Skeletal muscle tissue (tissue), 4 donors: ENCODE results near the gene NECAB3. TPM values are rescaled to one million over a fixed set of nuclear protein-coding genes. Genes with fewer than 3 reads are reported as not detected.

Source experiments
- H3K27ac ChIP-seq: one replicate; pipeline ENCODE4 v1.7.0; 2013; ENCODE audit warnings: mild to moderate bottlenecking, low read depth, low read length, inconsistent platforms
- H3K27me3 ChIP-seq, 3 donors: one replicate each; pipeline ENCODE4 v1.7.0; 2013; ENCODE audit warnings: low read length in 3 of 3; ENCODE audit not compliant: control insufficient read depth in 3 of 3, insufficient read depth in 3 of 3
- H3K36me3 ChIP-seq, 3 donors: one replicate each; pipeline ENCODE4 v1.7.0; 2013; ENCODE audit warnings: low read length in 3 of 3; ENCODE audit not compliant: control insufficient read depth in 3 of 3, insufficient read depth in 3 of 3
- H3K4me1 ChIP-seq, 3 donors: one replicate each; pipeline ENCODE4 v1.7.0; 2013; ENCODE audit warnings: low read length in 3 of 3, mild to moderate bottlenecking in 3 of 3; ENCODE audit not compliant: control insufficient read depth in 3 of 3, insufficient read depth in 3 of 3
- H3K4me3 ChIP-seq, 3 donors: one replicate each; pipeline ENCODE4 v1.7.0; 2013; ENCODE audit warnings: low read length in 3 of 3
- H3K9ac ChIP-seq, 3 donors: one replicate each; pipeline ENCODE4 v1.7.0; 2013; ENCODE audit warnings: low read length in 3 of 3, mild to moderate bottlenecking in 3 of 3, moderate library complexity in 2 of 3, low read depth in 1 of 3
- H3K9me3 ChIP-seq, 3 donors: one replicate each; pipeline ENCODE4 v1.7.0; 2013; ENCODE audit warnings: low read length in 3 of 3; ENCODE audit not compliant: control insufficient read depth in 3 of 3
- total RNA-seq: library from RNA; depleted of rRNA; stranded (reverse); fragments of >200 nt; gene quantifications from one replicate; pipeline ENCODE4 v1.2.3, GENCODE V29; 2014
- donor health status: Osteomylitis.

The NECAB3 gene
- total RNA-seq, 1 donor from 2014 or later = 32.4 TPM

GRCh38 chr20:33664762-33665144 is 9.5 kb downstream of the NECAB3 start:
- peak overlapping the region in 1 of 3 donors; percentile 71 for H3K9ac ChIP-seq
- no peaks in the 10 kb centered on the region for H3K27me3 ChIP-seq
- H3K27ac ChIP-seq = no peak overlapping the region
- H3K36me3 ChIP-seq = peaks cover 22 to 25% (median 24%) of the 10 kb centered on the region in 3 donors
- H3K4me1 ChIP-seq = peaks cover 38 to 49% (median 40%) of the 10 kb centered on the region in 3 donors
- H3K4me3 ChIP-seq = no peak overlapping the region
- H3K9me3 ChIP-seq = no peaks in the 10 kb centered on the region

DNA sequence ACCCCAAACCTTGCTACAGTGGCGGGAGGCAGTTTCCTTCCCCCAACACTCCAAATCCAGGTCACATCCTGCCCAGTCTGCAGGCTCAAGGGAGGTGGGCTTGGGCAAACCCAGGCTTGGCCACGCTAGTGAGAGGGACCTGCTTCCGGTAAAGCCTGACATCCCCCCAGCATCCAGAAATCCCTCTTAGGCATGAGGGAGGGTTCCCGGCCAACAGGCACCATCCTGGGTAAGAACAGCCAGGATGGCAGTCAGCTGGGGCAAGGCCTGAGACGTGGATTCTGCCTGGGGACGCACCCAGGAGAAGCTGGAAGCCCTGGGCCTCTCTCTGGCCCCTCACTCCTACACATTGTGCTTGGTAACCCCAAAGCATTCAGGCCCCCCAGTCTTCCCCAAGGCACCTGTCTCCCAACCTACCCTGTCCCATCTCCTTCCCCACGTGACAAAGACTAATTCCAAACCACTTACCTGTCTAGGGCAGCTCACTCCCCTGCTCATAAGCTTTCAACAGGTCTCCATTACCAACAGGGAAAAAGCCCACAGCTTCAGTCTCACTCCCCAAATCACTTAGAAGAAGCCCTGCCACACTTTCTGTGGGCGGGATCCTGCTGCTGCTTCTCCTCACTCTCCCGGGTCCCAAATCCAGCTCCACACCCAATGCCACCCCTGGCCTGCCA is 10.0 kb downstream of the NECAB3 start:
- H3K4me1 ChIP-seq = peaks cover 38 to 49% (median 40%) of the 10 kb centered on the region in 3 donors
- no peaks in the 10 kb centered on the region for H3K9me3 ChIP-seq
- H3K27me3 ChIP-seq = no peaks in the 10 kb centered on the region
- H3K4me3 ChIP-seq = peak overlapping the region; percentile 75 to 81 (median 77)
- peaks cover 21 to 26% (median 24%) of the 10 kb centered on the region in 3 donors for H3K36me3 ChIP-seq
- peak overlapping the region; percentile 58 for H3K27ac ChIP-seq
- H3K9ac ChIP-seq = peak overlapping the region; percentile 71 to 89 (median 76)

- H3K36me3 ChIP-seq = peaks cover 21 to 24% (median 23%) of the 10 kb centered on the region in 3 donors
- H3K9ac ChIP-seq = peak overlapping the region; percentile 71 to 89 (median 76)
- peak overlapping the region; percentile 58 for H3K27ac ChIP-seq
- peaks cover 37 to 48% (median 40%) of the 10 kb centered on the region in 3 donors for H3K4me1 ChIP-seq
- no peaks in the 10 kb centered on the region for H3K9me3 ChIP-seq
- no peaks in the 10 kb centered on the region for H3K27me3 ChIP-seq
- H3K4me3 ChIP-seq = peak overlapping the region; percentile 75 to 81 (median 77)
Observed at GRCh38 chr20:33663161-33664084, 10.8 kb downstream of the NECAB3 start.

DNA sequence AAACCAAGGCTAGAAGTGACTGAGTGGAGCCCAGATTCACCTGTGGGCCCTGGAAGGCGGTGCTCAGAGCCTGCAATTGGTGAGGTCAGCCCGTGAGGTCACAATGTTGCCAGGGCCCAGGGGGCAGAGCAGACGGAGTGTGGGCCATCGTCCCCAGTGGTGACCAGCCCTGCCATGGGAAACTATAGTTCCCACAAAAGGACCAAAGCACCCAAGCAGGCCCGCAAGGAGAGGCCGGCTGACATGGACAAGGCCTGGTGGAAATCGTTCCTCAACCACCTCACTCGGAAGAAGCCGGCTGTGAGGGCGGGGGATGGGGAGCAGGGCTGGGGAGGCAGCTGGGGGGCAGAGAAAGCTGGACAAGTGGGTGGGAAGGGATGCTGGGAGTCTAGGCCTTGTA is 12.1 kb downstream of the NECAB3 start, which contains the start of gene C20orf144:
Gene C20orf144, plus strand, starts transcription at position 156 of the 400 bp plus-strand sequence. Its CDS starts 19 bp downstream, at position 175.
- Histone ChIP-seq H3K27me3 (no peaks in the 10 kb centered on the region), H3K27ac (peak within 1 kb of the TSS; percentile 58), H3K36me3 (peaks cover 30 to 35% (median 31%) of the 10 kb centered on the region in 3 donors), H3K4me1 (peaks cover 26 to 35% (median 27%) of the 10 kb centered on the region in 3 donors), H3K9ac (peak within 1 kb of the TSS; percentile 20 to 89 (median 71)), H3K9me3 (no peaks in the 10 kb centered on the region), H3K4me3 (peak within 1 kb of the TSS; percentile 75 to 81 (median 77))

- Histone ChIP-seq H3K4me1 (peaks cover 15 to 24% (median 18%) of the 10 kb centered on the region in 3 donors), H3K9me3 (no peaks in the 10 kb centered on the region), H3K9ac (no peak overlapping the region), H3K4me3 (no peak overlapping the region), H3K36me3 (peaks cover 35 to 38% (median 37%) of the 10 kb centered on the region in 3 donors), H3K27me3 (no peaks in the 10 kb centered on the region), H3K27ac (no peak overlapping the region)
Observed at GRCh38 chr20:33660685-33661058, 13.6 kb downstream of the NECAB3 start.

- Histone ChIP-seq H3K9ac (no peak overlapping the region), H3K36me3 (peaks cover 35 to 38% (median 37%) of the 10 kb centered on the region in 3 donors), H3K27me3 (no peaks in the 10 kb centered on the region)
Observed at GRCh38 chr20:33660035-33660684, 14.1 kb downstream of the NECAB3 start.

GRCh38 chr20:33659341-33660034 is 14.7 kb downstream of the NECAB3 start:
- Histone ChIP-seq H3K36me3 (peaks cover 35 to 38% (median 37%) of the 10 kb centered on the region in 3 donors), H3K4me3 (no peak overlapping the region)

More at GRCh38 chr20:33660035-33660684, 14.1 kb downstream of the NECAB3 start:
- Histone ChIP-seq H3K4me3 (no peak overlapping the region), H3K9me3 (no peaks in the 10 kb centered on the region), H3K4me1 (peaks cover 15 to 24% (median 18%) of the 10 kb centered on the region in 3 donors), H3K27ac (no peak overlapping the region)

DNA sequence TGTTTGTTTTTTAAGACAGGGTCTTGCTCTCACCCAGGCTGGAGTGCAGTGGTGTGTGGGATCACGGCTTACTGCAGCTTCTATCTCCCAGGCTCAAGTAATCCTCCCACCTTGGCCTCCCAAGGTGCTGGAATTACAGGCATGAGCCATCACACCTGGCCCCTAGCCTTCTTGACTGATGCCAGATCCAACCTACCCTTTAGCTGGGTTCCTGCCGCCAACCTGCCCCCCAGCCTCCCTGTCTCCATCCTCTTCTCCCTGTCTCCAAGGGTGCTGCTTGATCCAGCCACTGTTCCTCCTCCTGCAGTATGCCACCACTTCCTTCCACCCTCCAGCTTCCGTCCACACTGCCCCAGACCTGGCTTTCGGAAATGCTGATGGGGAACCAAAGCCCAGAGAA is 15.3 kb downstream of the NECAB3 start:
- H3K27ac ChIP-seq = no peak overlapping the region
- no peak overlapping the region for H3K9ac ChIP-seq
- H3K36me3 ChIP-seq = peaks cover 35 to 38% (median 37%) of the 10 kb centered on the region in 3 donors
- no peak overlapping the region for H3K4me3 ChIP-seq
- no peaks in the 10 kb centered on the region for H3K27me3 ChIP-seq
- H3K4me1 ChIP-seq = peaks cover 8 to 16% (median 12%) of the 10 kb centered on the region in 3 donors
- H3K9me3 ChIP-seq = no peaks in the 10 kb centered on the region

More at GRCh38 chr20:33659341-33660034, 14.7 kb downstream of the NECAB3 start:
- Histone ChIP-seq H3K9ac (no peak overlapping the region), H3K27ac (no peak overlapping the region), H3K4me1 (peaks cover 13 to 18% (median 15%) of the 10 kb centered on the region in 3 donors), H3K9me3 (no peaks in the 10 kb centered on the region), H3K27me3 (no peaks in the 10 kb centered on the region)

DNA sequence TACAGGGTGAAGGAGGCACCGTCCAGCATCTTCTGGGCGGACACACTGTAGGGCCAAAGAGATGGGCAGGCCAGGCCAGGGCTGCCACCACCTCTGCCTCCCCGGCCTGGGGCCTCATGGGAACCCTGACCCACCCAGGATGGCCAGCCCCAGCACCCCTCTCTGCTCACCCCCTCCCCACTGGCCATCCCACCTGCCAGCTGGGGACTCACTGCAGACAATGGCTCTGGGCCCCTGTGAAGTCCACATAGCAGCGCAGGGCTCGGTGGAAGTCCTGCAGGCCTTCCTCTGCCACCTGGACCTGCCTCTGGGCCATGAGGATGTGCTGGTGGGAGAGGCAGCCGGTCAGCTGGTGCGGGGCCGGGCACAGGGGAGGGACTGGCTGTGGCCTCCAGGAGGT is 15.7 kb downstream of the NECAB3 start:
- H3K36me3 ChIP-seq = peaks cover 35 to 38% (median 37%) of the 10 kb centered on the region in 3 donors
- H3K9ac ChIP-seq = no peak overlapping the region
- H3K9me3 ChIP-seq = no peaks in the 10 kb centered on the region
- H3K27ac ChIP-seq = no peak overlapping the region
- H3K4me1 ChIP-seq = peaks cover 8 to 17% (median 14%) of the 10 kb centered on the region in 3 donors
- H3K4me3 ChIP-seq = no peak overlapping the region
- no peaks in the 10 kb centered on the region for H3K27me3 ChIP-seq
